T follicular helper cell (primary cell): Measurements from ENCODE around the gene DNAJC6.

Experiments used
- DNase-seq: peaks from one replicate; pipeline ENCODE4 v3.0.0-alpha.2; 2020; ENCODE audit warnings: low read depth

Gene DNAJC6

GRCh38 chr1:65407877-65408276 is 98.5 kb downstream of the DNAJC6 start:
- no peak for DNase-seq

GRCh38 chr1:65409314-65409713 is 100.0 kb downstream of the DNAJC6 start:
- DNase-seq = no peak

- DNase-seq = no peak
Observed at GRCh38 chr1:65409816-65410326, 100.5 kb downstream of the DNAJC6 start.

GRCh38 chr1:65412256-65412983 is 103.1 kb downstream of the DNAJC6 start:
- no peak for DNase-seq

- no peak for DNase-seq
Observed at GRCh38 chr1:65412984-65413375, 103.6 kb downstream of the DNAJC6 start.

- no peak for DNase-seq
Observed at GRCh38 chr1:65414538-65414937, 105.2 kb downstream of the DNAJC6 start.

GRCh38 chr1:65416767-65417166 is 107.4 kb downstream of the DNAJC6 start:
- no peak for DNase-seq

GRCh38 chr1:65417729-65418128 is 108.4 kb downstream of the DNAJC6 start:
- no peak for DNase-seq

- no peak for DNase-seq
Observed at GRCh38 chr1:65418522-65419185, 109.3 kb downstream of the DNAJC6 start.

- peak; percentile 99 for DNase-seq
Observed at GRCh38 chr1:65419681-65420589, 110.6 kb downstream of the DNAJC6 start.

GRCh38 chr1:65420590-65421350 is 111.4 kb downstream of the DNAJC6 start, which contains the start of the genes LEPR and LEPROT:
Gene LEPR, plus strand, starts transcription at chr1:65420668. Its CDS starts 144,898 bp downstream, at chr1:65565566.
Gene LEPROT, plus strand, starts transcription at chr1:65420668. Its CDS starts 57 bp downstream, at chr1:65420725.
- no peak for DNase-seq

- DNase-seq = no peak
Observed at GRCh38 chr1:65421351-65422025, 112.1 kb downstream of the DNAJC6 start.

- DNase-seq = no peak
Observed at GRCh38 chr1:65422241-65423203, 113.2 kb downstream of the DNAJC6 start.

- DNase-seq = no peak
Observed at GRCh38 chr1:65423884-65424572, 114.7 kb downstream of the DNAJC6 start.

- no peak for DNase-seq
Observed at GRCh38 chr1:65424573-65424889, 115.2 kb downstream of the DNAJC6 start.

- no peak for DNase-seq
Observed at GRCh38 chr1:65425006-65425405, 115.7 kb downstream of the DNAJC6 start.

GRCh38 chr1:65425697-65426096 is 116.4 kb downstream of the DNAJC6 start:
- no peak for DNase-seq

- DNase-seq = no peak
Observed at GRCh38 chr1:65429078-65429477, 119.7 kb downstream of the DNAJC6 start.

GRCh38 chr1:65429806-65430205 is 120.5 kb downstream of the DNAJC6 start:
- no peak for DNase-seq
